Cerebellar cortex (tissue), 1 donor: Measurements from ENCODE around the gene PDZD2.
"Not testable (repeated sequence)": the region's sequence is repeated elsewhere in the genome, so short reads cannot be mapped to it uniquely, and the experiment has no call there.

ENCODE experiments used
- DNase-seq: peaks from one replicate; pipeline ENCODE4 v3.0.0-alpha.2; 2015; ENCODE audit warnings: low spot score

The PDZD2 gene

GRCh38 chr5:31691408-31691807 is 52.5 kb downstream of the PDZD2 start:
- not testable (repeated sequence) for DNase-seq

- peak; percentile 57 for DNase-seq
Observed at GRCh38 chr5:31692561-31693221, 53.8 kb downstream of the PDZD2 start.

GRCh38 chr5:31698673-31699072 is 59.7 kb downstream of the PDZD2 start:
- DNase-seq = no peak

- no peak for DNase-seq
Observed at GRCh38 chr5:31701642-31702299, 62.8 kb downstream of the PDZD2 start.

- no peak for DNase-seq
Observed at GRCh38 chr5:31702712-31703111, 63.8 kb downstream of the PDZD2 start.

- no peak for DNase-seq
Observed at GRCh38 chr5:31703757-31704156, 64.8 kb downstream of the PDZD2 start.

GRCh38 chr5:31706186-31706585 is 67.3 kb downstream of the PDZD2 start:
- no peak for DNase-seq

- no peak for DNase-seq
Observed at GRCh38 chr5:31707329-31707728, 68.4 kb downstream of the PDZD2 start.

- DNase-seq = no peak
Observed at GRCh38 chr5:31708089-31708488, 69.2 kb downstream of the PDZD2 start.

- DNase-seq = no peak
Observed at GRCh38 chr5:31711363-31711762, 72.4 kb downstream of the PDZD2 start.

- DNase-seq = no peak
Observed at GRCh38 chr5:31711935-31712592, 73.1 kb downstream of the PDZD2 start.

GRCh38 chr5:31717561-31717960 is 78.6 kb downstream of the PDZD2 start:
- no peak for DNase-seq

GRCh38 chr5:31720004-31720403 is 81.1 kb downstream of the PDZD2 start:
- no peak for DNase-seq

GRCh38 chr5:31720811-31721345 is 81.9 kb downstream of the PDZD2 start:
- DNase-seq = no peak

GRCh38 chr5:31722111-31722510 is 83.2 kb downstream of the PDZD2 start:
- no peak for DNase-seq

- DNase-seq = no peak
Observed at GRCh38 chr5:31725996-31726395, 87.1 kb downstream of the PDZD2 start.

GRCh38 chr5:31726952-31727351 is 88.0 kb downstream of the PDZD2 start:
- DNase-seq = no peak

GRCh38 chr5:31728039-31728438 is 89.1 kb downstream of the PDZD2 start:
- DNase-seq = no peak

GRCh38 chr5:31728806-31729205 is 89.9 kb downstream of the PDZD2 start:
- not testable (repeated sequence) for DNase-seq

GRCh38 chr5:31730139-31730538 is 91.2 kb downstream of the PDZD2 start:
- DNase-seq = no peak

GRCh38 chr5:31731016-31731415 is 92.1 kb downstream of the PDZD2 start:
- DNase-seq = no peak

- DNase-seq = no peak
Observed at GRCh38 chr5:31731710-31732301, 92.9 kb downstream of the PDZD2 start.

- not testable (repeated sequence) for DNase-seq
Observed at GRCh38 chr5:31732821-31733220, 93.9 kb downstream of the PDZD2 start.
